PC-3 (cell line): Measurements from ENCODE around the gene AK4.
"Not testable (repeated sequence)": the region's sequence is repeated elsewhere in the genome, so short reads cannot be mapped to it uniquely, and the experiment has no call there.

Source experiments
- EZH2 ChIP-seq: fragments of 300-600 bp; sonication (generic); IDR thresholded peaks from one replicate; pipeline ENCODE4 v1.6.1; 2017; ENCODE audit warnings: antibody characterized with exemption, mild to moderate bottlenecking, low read length; ENCODE audit not compliant: unreplicated experiment
- TF ChIP-seq, protein P1 (sequence below): fragments of 300-600 bp; sonication (generic); conservative IDR thresholded peaks from 2 replicates; pipeline ENCODE4 v1.5.1; 2017; ENCODE audit warnings: antibody characterized with exemption, low read depth, mild to moderate bottlenecking, low read length

DNA sequence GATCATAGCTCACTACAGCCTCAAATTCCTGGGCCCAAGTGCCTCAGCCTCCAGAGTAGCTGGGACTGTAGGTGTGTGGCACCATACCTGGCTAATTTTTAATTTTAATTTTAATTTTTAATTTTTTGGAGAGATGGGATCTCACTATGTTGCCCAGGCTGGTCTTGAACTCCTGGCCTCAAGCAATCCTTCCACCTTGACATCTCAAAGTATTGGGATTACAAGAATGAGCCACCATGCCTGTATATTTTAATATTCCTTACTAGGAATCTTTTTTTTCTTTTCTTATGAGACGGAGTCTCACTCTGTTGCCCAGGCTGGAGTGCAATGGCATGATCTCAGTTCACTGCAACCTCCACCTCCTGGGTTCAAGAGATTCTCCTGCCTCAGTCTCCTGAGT is 89.1 kb downstream of the AK4 start:
- TF ChIP-seq, protein P1, sequence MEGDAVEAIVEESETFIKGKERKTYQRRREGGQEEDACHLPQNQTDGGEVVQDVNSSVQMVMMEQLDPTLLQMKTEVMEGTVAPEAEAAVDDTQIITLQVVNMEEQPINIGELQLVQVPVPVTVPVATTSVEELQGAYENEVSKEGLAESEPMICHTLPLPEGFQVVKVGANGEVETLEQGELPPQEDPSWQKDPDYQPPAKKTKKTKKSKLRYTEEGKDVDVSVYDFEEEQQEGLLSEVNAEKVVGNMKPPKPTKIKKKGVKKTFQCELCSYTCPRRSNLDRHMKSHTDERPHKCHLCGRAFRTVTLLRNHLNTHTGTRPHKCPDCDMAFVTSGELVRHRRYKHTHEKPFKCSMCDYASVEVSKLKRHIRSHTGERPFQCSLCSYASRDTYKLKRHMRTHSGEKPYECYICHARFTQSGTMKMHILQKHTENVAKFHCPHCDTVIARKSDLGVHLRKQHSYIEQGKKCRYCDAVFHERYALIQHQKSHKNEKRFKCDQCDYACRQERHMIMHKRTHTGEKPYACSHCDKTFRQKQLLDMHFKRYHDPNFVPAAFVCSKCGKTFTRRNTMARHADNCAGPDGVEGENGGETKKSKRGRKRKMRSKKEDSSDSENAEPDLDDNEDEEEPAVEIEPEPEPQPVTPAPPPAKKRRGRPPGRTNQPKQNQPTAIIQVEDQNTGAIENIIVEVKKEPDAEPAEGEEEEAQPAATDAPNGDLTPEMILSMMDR: not testable (repeated sequence)
- not testable (repeated sequence) for TF ChIP-seq EZH2
